ENCODE measurements around the gene BMP8A. TPM values are rescaled to one million over a fixed set of nuclear protein-coding genes. Genes with fewer than 3 reads are reported as not detected.
"Not testable (repeated sequence)": the region's sequence is repeated elsewhere in the genome, so short reads cannot be mapped to it uniquely, and the experiment has no call there.

Gene BMP8A
- total and polyA plus RNA-seq, 2 donors from 2014 or later, result 1.2 TPM; not detected in 1

DNA sequence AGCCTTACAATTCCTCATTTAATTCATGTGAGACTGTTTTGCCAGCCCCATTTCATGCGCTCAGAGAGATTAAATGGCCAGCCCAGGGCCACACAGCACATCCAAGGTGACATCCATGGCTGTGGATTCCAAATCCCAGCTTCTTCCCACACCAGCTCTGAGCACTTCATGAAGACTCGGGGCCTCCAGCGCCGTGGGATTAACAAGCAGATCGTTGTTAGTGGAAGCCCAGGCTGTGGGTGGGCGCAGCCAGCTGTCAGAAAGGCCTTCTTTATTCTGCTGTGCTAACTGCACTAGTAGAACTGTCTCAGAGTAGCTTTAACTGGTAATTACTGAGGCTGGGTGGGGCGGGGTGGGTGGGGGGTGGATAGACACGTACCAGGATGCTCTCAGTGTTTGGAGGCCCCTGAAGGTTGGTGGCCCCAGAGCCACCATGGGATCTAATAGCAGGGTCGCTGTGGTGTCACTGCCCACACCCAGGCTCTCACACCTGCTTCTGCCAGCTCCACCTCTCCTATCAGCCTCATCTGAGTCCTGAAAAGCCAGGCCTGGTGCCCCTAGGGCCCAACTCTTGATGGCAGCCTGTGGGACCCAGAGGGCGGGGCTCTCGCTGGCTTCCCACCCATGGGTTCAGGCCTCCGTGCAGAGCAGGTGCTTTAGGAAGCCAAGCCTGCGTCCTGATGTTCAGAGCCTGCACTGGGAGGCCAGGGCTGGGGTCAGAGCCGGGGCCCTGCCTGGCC, 3.4 kb downstream of the BMP8A start:
- TF ChIP-seq, protein P1, sequence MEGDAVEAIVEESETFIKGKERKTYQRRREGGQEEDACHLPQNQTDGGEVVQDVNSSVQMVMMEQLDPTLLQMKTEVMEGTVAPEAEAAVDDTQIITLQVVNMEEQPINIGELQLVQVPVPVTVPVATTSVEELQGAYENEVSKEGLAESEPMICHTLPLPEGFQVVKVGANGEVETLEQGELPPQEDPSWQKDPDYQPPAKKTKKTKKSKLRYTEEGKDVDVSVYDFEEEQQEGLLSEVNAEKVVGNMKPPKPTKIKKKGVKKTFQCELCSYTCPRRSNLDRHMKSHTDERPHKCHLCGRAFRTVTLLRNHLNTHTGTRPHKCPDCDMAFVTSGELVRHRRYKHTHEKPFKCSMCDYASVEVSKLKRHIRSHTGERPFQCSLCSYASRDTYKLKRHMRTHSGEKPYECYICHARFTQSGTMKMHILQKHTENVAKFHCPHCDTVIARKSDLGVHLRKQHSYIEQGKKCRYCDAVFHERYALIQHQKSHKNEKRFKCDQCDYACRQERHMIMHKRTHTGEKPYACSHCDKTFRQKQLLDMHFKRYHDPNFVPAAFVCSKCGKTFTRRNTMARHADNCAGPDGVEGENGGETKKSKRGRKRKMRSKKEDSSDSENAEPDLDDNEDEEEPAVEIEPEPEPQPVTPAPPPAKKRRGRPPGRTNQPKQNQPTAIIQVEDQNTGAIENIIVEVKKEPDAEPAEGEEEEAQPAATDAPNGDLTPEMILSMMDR (IDR thresholded peaks at IDR 0.05; ENCODE audit: borderline replicate concordance, extremely low read depth, insufficient read depth), result no peak
- intact Hi-C loops (cut with DNase I), result no loop called here
- no peak for DNase-seq

DNA sequence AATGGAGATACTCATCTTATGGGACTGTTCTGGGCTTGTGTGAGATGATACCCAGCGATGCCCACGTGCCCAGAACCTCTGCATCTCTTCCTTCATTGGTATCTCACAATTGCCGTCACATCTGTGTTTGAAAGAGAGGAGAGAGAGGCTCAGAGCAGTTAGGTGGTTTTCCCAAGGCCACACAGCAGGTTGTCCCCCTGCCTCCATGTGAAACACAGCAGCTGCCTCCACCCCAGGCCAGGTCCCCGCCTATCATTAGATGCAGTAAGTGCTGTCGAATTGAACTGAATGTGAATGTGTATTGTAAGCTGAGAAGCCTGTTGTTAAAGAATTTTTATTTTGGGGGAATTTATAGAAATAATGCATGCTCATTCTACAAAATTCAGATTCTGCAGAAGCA, 5.1 kb downstream of the BMP8A start:
- H3K36me3 ChIP-seq (ENCODE audit: control insufficient read depth in 2 of 3, insufficient read depth in 3 of 3, low read length in 3 of 3); DNase-seq; FAIRE-seq; H3K27me3 ChIP-seq (ENCODE audit: control insufficient read depth, insufficient read depth, low read length); H3K27ac ChIP-seq (ENCODE audit: low read depth in 2 of 2, low read length in 2 of 2); intact Hi-C loops (cut with DNase I); H3K9ac ChIP-seq (ENCODE audit: low read length in 3 of 3); H3K4me3 ChIP-seq (ENCODE audit: low read length in 3 of 3); H3K9me3 ChIP-seq (ENCODE audit: control insufficient read depth in 2 of 3, insufficient read depth in 1 of 3, low read length in 3 of 3); H3K4me1 ChIP-seq (ENCODE audit: control insufficient read depth in 2 of 3, insufficient read depth in 2 of 3, low read depth in 1 of 3, low read length in 3 of 3): not testable (repeated sequence)

More for the DNA sequence above, 3.4 kb downstream of the BMP8A start:
- no peaks in the 10 kb centered on the region for H3K36me3 ChIP-seq (ENCODE audit: control insufficient read depth in 2 of 3, insufficient read depth in 3 of 3, low read length in 3 of 3)
- H3K4me3 ChIP-seq (ENCODE audit: low read length in 3 of 3), result no peak overlapping the region
- FAIRE-seq, result no peak
- no peak overlapping the region for H3K9ac ChIP-seq (ENCODE audit: low read length in 3 of 3)
- peaks cover 0 to 2% (median 0%) of the 10 kb centered on the region in 3 donors for H3K4me1 ChIP-seq (ENCODE audit: control insufficient read depth in 2 of 3, insufficient read depth in 2 of 3, low read depth in 1 of 3, low read length in 3 of 3)
- no peak overlapping the region for H3K27ac ChIP-seq (ENCODE audit: low read depth in 2 of 2, low read length in 2 of 2)
- H3K9me3 ChIP-seq (ENCODE audit: control insufficient read depth in 2 of 3, insufficient read depth in 1 of 3, low read length in 3 of 3), result no peaks in the 10 kb centered on the region
- peaks cover 5% of the 10 kb centered on the region for H3K27me3 ChIP-seq (ENCODE audit: control insufficient read depth, insufficient read depth, low read length)

DNA sequence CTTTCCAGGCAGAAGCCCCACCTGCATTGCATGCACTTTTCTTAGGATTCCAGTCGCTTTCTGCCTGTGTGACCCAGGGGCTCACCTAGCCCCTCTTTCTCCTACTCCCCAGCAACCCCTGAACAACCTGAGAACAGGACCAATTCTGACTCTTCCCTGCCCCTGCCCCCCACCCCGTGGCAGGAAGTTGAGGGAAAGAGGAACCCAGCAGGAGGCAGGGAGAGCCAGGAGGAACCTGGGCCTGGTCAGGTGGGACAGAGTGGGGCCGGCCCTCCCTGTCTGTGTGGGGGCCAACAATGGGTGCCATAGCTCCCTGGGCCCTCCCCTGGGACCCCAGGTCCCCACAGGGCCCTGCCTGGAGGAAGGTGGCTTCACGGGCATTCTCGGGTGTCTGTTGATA, 6.1 kb downstream of the BMP8A start:
- H3K4me3 ChIP-seq (ENCODE audit: low read length in 3 of 3), result no peak overlapping the region
- TF ChIP-seq, protein P1 (IDR thresholded peaks at IDR 0.05; ENCODE audit: borderline replicate concordance, extremely low read depth, insufficient read depth), result no peak
- FAIRE-seq (no peak), DNase-seq (no peak)
- peak overlapping the region in 1 of 2 donors; percentile 28 for H3K27ac ChIP-seq (ENCODE audit: low read depth in 2 of 2, low read length in 2 of 2)
- intact Hi-C loops (cut with DNase I), result no loop called here
- H3K4me1 ChIP-seq (ENCODE audit: control insufficient read depth in 2 of 3, insufficient read depth in 2 of 3, low read depth in 1 of 3, low read length in 3 of 3), result no peaks in the 10 kb centered on the region
- no peak overlapping the region for H3K9ac ChIP-seq (ENCODE audit: low read length in 3 of 3)
- H3K36me3 ChIP-seq (ENCODE audit: control insufficient read depth in 2 of 3, insufficient read depth in 3 of 3, low read length in 3 of 3), result no peaks in the 10 kb centered on the region
- no peaks in the 10 kb centered on the region for H3K9me3 ChIP-seq (ENCODE audit: control insufficient read depth in 2 of 3, insufficient read depth in 1 of 3, low read length in 3 of 3)
- H3K27me3 ChIP-seq (ENCODE audit: control insufficient read depth, insufficient read depth, low read length), result peaks cover 4% of the 10 kb centered on the region

DNA sequence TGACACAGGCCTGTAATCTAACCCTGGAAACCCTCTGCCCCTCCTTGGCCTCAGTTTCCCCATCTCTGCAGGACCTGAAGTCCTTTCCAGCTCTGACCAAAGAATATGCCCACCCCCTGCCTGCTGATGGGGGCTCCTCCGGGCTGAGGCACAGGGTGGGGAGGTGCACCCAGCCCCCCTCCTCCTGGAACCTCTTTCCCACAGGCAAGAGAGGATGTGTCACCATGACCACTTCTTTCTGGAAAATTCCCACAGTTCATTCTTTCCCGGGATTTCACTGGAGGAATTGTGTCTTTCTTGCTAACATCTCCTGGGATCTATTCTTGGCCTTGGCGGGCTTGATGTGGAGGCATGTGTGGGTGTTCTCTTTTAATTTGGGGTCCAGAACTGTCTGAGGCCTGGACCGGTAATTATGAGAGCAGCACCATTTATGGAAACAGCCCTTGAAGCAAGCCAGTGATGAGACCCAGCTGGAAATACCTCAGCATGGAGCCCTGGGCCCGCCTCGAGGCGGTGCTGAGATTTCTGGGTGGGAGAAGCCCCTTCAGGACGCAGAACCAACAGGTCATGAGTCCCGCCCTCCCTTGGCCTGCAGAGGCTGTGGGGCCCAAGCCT, 6.8 kb downstream of the BMP8A start:
- H3K9ac ChIP-seq (ENCODE audit: low read length in 3 of 3); H3K4me1 ChIP-seq (ENCODE audit: control insufficient read depth in 2 of 3, insufficient read depth in 2 of 3, low read depth in 1 of 3, low read length in 3 of 3); H3K27ac ChIP-seq (ENCODE audit: low read depth in 2 of 2, low read length in 2 of 2); H3K9me3 ChIP-seq (ENCODE audit: control insufficient read depth in 2 of 3, insufficient read depth in 1 of 3, low read length in 3 of 3); intact Hi-C loops (cut with DNase I); H3K27me3 ChIP-seq (ENCODE audit: control insufficient read depth, insufficient read depth, low read length); FAIRE-seq; H3K36me3 ChIP-seq (ENCODE audit: control insufficient read depth in 2 of 3, insufficient read depth in 3 of 3, low read length in 3 of 3); H3K4me3 ChIP-seq (ENCODE audit: low read length in 3 of 3): not testable (repeated sequence)
- DNase-seq, result peak in 3 of 5 donors; percentile 52 to 87 (median 71)

DNA sequence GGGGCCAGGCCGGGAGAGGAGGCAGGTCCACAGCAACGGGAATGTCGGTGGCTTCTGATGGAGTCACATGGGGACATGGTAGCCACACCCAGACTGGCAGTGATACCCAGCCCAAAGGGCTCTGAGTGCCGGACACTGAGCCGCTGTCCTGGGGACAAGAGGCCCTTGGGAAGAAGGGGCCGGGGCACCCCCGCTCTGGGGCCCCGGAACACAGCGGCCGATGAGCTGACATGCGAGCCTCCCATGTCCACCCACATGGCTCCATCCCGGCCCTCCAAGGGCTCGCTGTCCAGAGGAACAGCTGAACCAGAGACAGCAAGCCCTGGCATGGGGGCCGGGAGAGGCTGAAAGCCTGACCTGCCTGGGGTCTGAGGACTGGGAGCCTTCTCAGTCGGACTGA, 7.4 kb downstream of the BMP8A start:
- H3K9me3 ChIP-seq (ENCODE audit: control insufficient read depth in 2 of 3, insufficient read depth in 1 of 3, low read length in 3 of 3); H3K27ac ChIP-seq (ENCODE audit: low read depth in 2 of 2, low read length in 2 of 2); H3K36me3 ChIP-seq (ENCODE audit: control insufficient read depth in 2 of 3, insufficient read depth in 3 of 3, low read length in 3 of 3); H3K27me3 ChIP-seq (ENCODE audit: control insufficient read depth, insufficient read depth, low read length); H3K9ac ChIP-seq (ENCODE audit: low read length in 3 of 3); FAIRE-seq; H3K4me3 ChIP-seq (ENCODE audit: low read length in 3 of 3); intact Hi-C loops (cut with DNase I); H3K4me1 ChIP-seq (ENCODE audit: control insufficient read depth in 2 of 3, insufficient read depth in 2 of 3, low read depth in 1 of 3, low read length in 3 of 3): not testable (repeated sequence)
- DNase-seq, result peak in 1 of 5 donors; percentile 73

All from kidney (tissue), 14 donors.